ENCODE results near the gene PDCL2.

Gene PDCL2

DNA sequence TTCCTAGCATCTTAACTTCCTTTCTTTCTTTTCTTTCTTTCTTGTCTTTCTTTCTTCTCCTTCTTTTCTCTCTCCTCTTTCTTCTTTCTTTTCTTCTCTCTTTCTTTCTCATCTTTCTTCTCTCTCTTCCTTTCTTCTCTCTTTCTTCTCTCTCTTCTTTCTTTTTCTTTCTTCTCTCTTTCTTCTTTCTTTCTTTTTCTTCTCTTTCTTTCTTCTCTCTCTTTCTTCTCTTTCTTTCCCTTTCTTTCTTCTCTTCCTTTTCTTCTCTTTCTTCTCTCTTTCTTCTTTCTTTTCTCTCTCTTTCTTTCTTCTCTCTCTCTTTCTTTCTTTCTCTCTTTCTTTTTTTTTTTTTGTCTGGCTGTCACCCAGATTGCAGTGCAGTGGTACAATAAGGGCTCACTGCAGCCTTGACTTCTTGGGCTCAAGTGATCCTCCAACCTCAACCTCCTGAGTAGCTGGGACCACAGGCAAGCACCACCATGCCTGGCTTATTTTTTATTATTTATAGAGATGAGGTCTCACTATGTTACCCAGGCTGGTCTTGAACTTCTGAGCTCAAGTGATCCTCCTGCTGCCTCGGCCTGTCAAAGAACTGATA lies 26.6 kb upstream of the PDCL2 start:
- no peak overlapping the region for H3K4me3 ChIP-seq (ENCODE audit: low read length in 2 of 2)
- H3K27me3 ChIP-seq (ENCODE audit: control insufficient read depth in 2 of 2, insufficient read depth in 2 of 2, low read length in 2 of 2) = no peaks in the 10 kb centered on the region
- H3K36me3 ChIP-seq (ENCODE audit: control insufficient read depth in 2 of 2, insufficient read depth in 2 of 2, low read length in 2 of 2) = no peaks in the 10 kb centered on the region
- H3K27ac ChIP-seq (ENCODE audit: low read depth in 2 of 2, low read length in 2 of 2) = no peak overlapping the region
- no peak overlapping the region for H3K9ac ChIP-seq (ENCODE audit: low read depth in 1 of 2, low read length in 2 of 2)
- no peaks in the 10 kb centered on the region for H3K4me1 ChIP-seq (ENCODE audit: control insufficient read depth in 2 of 2, insufficient read depth in 2 of 2, low read length in 2 of 2)
- no peaks in the 10 kb centered on the region for H3K9me3 ChIP-seq (ENCODE audit: control insufficient read depth in 2 of 2, low read length in 2 of 2)

DNA sequence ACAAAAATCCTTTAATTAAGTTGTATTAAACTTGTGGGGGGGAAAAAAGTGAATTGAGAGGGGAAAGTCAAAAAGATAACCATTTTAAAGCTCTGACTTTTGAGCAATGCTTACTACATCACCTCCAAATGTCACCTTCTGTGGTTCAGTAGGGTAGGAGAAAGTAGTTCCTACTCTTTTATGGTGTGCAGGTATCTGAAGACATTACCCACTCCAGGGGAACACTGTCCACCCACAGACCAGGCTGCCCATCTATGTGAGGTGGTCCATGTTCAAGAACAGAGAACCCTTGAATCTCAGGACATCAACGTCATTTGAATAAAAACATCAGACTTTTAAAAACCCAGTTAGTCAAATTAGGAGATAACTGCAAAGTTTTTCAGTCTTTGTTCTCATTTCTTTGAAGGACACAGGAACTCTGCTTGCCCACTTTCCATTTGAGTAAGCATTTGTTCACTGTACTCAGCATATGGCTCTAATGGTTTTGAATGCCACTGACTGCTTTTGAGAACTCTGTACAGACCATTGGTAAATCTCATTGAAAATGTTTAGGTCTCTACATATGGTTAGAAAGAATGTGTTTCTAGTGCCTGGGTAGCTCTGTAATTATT lies 25.6 kb upstream of the PDCL2 start:
- no peaks in the 10 kb centered on the region for H3K4me1 ChIP-seq (ENCODE audit: control insufficient read depth in 2 of 2, insufficient read depth in 2 of 2, low read length in 2 of 2)
- H3K27me3 ChIP-seq (ENCODE audit: control insufficient read depth in 2 of 2, insufficient read depth in 2 of 2, low read length in 2 of 2) = no peaks in the 10 kb centered on the region
- no peak overlapping the region for H3K27ac ChIP-seq (ENCODE audit: low read depth in 2 of 2, low read length in 2 of 2)
- H3K4me3 ChIP-seq (ENCODE audit: low read length in 2 of 2) = no peak overlapping the region
- H3K9me3 ChIP-seq (ENCODE audit: control insufficient read depth in 2 of 2, low read length in 2 of 2) = no peaks in the 10 kb centered on the region
- H3K9ac ChIP-seq (ENCODE audit: low read depth in 1 of 2, low read length in 2 of 2) = no peak overlapping the region
- no peaks in the 10 kb centered on the region for H3K36me3 ChIP-seq (ENCODE audit: control insufficient read depth in 2 of 2, insufficient read depth in 2 of 2, low read length in 2 of 2)

DNA sequence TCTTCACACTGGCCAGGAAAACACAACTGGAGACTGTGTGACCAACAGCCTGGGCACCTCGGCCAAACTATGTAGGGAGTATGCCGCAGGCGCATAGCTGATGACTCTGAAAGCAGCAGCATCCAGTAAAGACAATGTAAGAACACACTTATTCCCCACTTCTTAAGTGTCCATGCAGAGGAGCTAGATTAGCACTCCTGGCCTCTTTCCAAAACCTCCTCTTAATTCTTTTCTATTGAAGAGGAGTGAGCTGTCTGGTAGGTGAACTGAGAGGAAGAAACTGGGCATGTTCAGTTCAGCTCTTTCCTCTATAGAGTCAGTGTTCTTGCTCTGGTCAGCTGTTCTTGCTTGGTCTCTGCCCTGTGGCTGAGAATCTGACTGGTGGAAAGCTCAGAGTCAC lies 23.0 kb upstream of the PDCL2 start:
- Histone ChIP-seq H3K36me3 (ENCODE audit: control insufficient read depth in 2 of 2, insufficient read depth in 2 of 2, low read length in 2 of 2) (no peaks in the 10 kb centered on the region), H3K4me3 (ENCODE audit: low read length in 2 of 2) (no peak overlapping the region), H3K4me1 (ENCODE audit: control insufficient read depth in 2 of 2, insufficient read depth in 2 of 2, low read length in 2 of 2) (no peaks in the 10 kb centered on the region), H3K27ac (ENCODE audit: low read depth in 2 of 2, low read length in 2 of 2) (no peak overlapping the region), H3K9ac (ENCODE audit: low read depth in 1 of 2, low read length in 2 of 2) (no peak overlapping the region), H3K9me3 (ENCODE audit: control insufficient read depth in 2 of 2, low read length in 2 of 2) (no peaks in the 10 kb centered on the region), H3K27me3 (ENCODE audit: control insufficient read depth in 2 of 2, insufficient read depth in 2 of 2, low read length in 2 of 2) (no peaks in the 10 kb centered on the region)

DNA sequence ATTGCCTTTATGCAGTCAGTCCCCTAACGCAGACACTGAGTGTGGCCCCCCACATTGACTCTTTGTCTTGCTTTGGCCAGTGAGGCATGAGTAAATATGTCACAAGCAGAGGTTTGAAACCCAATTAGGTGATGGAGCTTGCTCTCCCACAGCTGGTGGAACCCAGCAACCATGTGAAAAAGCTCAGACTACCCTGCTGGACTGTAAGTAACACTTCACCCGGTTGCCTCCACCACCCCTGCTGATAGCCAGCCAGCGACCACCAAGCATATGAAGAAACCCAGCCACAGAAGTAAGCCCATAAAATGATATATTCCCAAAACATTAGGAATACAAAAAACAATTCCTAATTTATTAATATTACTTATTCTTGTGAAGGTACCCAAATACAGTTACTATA lies 21.6 kb upstream of the PDCL2 start:
- Histone ChIP-seq H3K27ac (ENCODE audit: low read depth in 2 of 2, low read length in 2 of 2) (no peak overlapping the region), H3K4me1 (ENCODE audit: control insufficient read depth in 2 of 2, insufficient read depth in 2 of 2, low read length in 2 of 2) (no peaks in the 10 kb centered on the region)

DNA sequence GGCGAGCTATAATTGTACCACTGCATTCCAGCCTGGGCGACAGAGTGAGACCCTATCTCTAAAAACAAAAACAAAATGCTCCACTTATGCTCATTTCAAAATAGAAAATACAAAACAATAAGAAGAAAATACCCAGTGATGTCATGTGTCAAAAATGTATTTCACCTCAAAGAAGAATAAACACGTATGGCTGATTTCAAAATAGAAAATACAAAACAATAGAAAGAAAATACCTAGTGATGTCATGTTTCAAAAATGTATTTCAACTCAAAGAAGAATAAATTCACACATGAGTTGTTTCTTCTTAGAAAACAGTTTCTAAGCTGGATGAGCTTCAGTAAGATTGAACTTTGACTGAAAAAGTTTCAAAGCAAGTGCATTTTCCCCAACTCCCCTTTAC lies 20.3 kb upstream of the PDCL2 start:
- Histone ChIP-seq H3K4me3 (ENCODE audit: low read length in 2 of 2) (no peak overlapping the region), H3K27me3 (ENCODE audit: control insufficient read depth in 2 of 2, insufficient read depth in 2 of 2, low read length in 2 of 2) (no peaks in the 10 kb centered on the region), H3K9me3 (ENCODE audit: control insufficient read depth in 2 of 2, low read length in 2 of 2) (no peaks in the 10 kb centered on the region), H3K36me3 (ENCODE audit: control insufficient read depth in 2 of 2, insufficient read depth in 2 of 2, low read length in 2 of 2) (no peaks in the 10 kb centered on the region), H3K4me1 (ENCODE audit: control insufficient read depth in 2 of 2, insufficient read depth in 2 of 2, low read length in 2 of 2) (no peaks in the 10 kb centered on the region), H3K27ac (ENCODE audit: low read depth in 2 of 2, low read length in 2 of 2) (no peak overlapping the region), H3K9ac (ENCODE audit: low read depth in 1 of 2, low read length in 2 of 2) (no peak overlapping the region)

More for the DNA sequence above, 21.6 kb upstream of the PDCL2 start:
- H3K9me3 ChIP-seq (ENCODE audit: control insufficient read depth in 2 of 2, low read length in 2 of 2) = no peaks in the 10 kb centered on the region
- no peaks in the 10 kb centered on the region for H3K36me3 ChIP-seq (ENCODE audit: control insufficient read depth in 2 of 2, insufficient read depth in 2 of 2, low read length in 2 of 2)
- no peaks in the 10 kb centered on the region for H3K27me3 ChIP-seq (ENCODE audit: control insufficient read depth in 2 of 2, insufficient read depth in 2 of 2, low read length in 2 of 2)
- H3K4me3 ChIP-seq (ENCODE audit: low read length in 2 of 2) = no peak overlapping the region
- no peak overlapping the region for H3K9ac ChIP-seq (ENCODE audit: low read depth in 1 of 2, low read length in 2 of 2)

DNA sequence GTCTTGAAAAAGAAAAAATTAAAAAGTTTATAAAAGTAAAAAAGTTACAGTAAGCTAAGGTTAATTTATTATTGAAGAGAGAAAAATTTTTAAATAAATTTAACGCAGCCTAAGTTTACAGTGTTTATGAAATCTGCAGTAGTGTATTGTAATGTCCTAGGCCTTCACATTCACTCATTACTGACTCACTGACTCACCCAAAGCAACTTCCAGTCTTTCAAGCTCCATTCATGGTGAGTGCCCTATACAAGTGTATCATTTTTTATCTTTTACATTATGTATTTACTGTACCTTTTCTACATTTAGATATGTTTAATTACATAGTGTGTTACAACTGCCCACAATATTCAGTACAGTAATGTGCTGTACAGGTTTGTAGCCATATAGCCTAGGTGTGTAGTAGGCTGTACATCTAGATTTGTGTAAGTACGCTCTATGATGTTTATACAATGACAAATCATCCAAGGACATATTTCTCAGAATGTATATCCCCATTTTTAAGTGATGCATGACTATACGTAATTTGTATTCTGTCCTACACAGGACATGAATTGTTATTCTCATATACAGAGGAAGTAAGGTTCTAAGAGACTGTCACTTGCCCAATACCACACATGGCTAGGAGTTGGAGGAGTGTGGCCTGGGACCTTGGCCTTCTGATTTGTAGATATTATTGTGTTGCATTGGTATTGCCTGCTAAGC lies 19.5 kb upstream of the PDCL2 start:
- Histone ChIP-seq H3K4me3 (ENCODE audit: low read length in 2 of 2) (no peak overlapping the region), H3K9me3 (ENCODE audit: control insufficient read depth in 2 of 2, low read length in 2 of 2) (no peaks in the 10 kb centered on the region), H3K27ac (ENCODE audit: low read depth in 2 of 2, low read length in 2 of 2) (no peak overlapping the region), H3K27me3 (ENCODE audit: control insufficient read depth in 2 of 2, insufficient read depth in 2 of 2, low read length in 2 of 2) (no peaks in the 10 kb centered on the region), H3K36me3 (ENCODE audit: control insufficient read depth in 2 of 2, insufficient read depth in 2 of 2, low read length in 2 of 2) (no peaks in the 10 kb centered on the region), H3K4me1 (ENCODE audit: control insufficient read depth in 2 of 2, insufficient read depth in 2 of 2, low read length in 2 of 2) (no peaks in the 10 kb centered on the region), H3K9ac (ENCODE audit: low read depth in 1 of 2, low read length in 2 of 2) (no peak overlapping the region)

DNA sequence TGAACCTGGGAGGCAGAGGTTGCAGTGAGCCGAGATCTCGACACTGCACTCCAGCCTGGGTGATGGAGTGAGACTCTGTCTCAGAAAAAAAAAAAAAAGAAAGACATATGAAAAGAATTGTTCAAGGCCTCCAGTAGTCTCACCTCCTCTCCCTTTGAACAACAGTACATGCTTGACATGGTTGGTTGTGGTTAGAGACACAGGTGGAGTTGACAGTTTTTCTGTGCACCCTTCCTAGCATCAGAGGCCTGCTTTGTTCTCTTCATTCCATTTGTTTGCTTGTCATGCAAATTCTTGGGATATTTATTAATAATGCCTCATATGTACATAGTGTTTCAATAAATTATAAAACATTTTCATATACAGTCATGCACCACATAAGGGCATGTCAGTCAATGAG lies 18.3 kb upstream of the PDCL2 start:
- no peaks in the 10 kb centered on the region for H3K9me3 ChIP-seq (ENCODE audit: control insufficient read depth in 2 of 2, low read length in 2 of 2)
- no peaks in the 10 kb centered on the region for H3K36me3 ChIP-seq (ENCODE audit: control insufficient read depth in 2 of 2, insufficient read depth in 2 of 2, low read length in 2 of 2)
- H3K4me1 ChIP-seq (ENCODE audit: control insufficient read depth in 2 of 2, insufficient read depth in 2 of 2, low read length in 2 of 2) = no peaks in the 10 kb centered on the region
- no peaks in the 10 kb centered on the region for H3K27me3 ChIP-seq (ENCODE audit: control insufficient read depth in 2 of 2, insufficient read depth in 2 of 2, low read length in 2 of 2)
- H3K27ac ChIP-seq (ENCODE audit: low read depth in 2 of 2, low read length in 2 of 2) = no peak overlapping the region
- no peak overlapping the region for H3K4me3 ChIP-seq (ENCODE audit: low read length in 2 of 2)
- H3K9ac ChIP-seq (ENCODE audit: low read depth in 1 of 2, low read length in 2 of 2) = no peak overlapping the region

DNA sequence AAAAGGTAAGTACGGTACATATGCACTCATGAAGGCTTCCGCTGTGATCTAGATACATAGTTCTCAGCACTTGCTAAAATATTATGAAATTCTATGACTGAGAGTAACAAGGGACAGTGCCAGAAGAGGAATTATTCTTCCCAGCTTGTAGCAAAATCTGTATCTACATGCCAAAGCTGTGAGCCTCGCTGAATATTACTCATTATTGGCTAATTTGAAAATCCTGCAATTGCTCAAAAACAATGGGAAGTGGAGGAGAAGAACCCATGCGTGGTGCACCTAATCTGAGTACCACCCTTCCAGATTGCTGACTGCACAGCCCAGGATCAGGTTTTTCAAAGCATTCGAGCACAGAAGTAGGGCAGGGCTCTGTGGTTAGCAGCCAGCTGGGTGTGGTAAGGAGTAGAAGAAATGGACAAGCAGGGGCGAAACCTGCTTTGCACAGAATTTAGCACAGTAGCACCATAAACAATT lies 17.4 kb upstream of the PDCL2 start:
- no peak overlapping the region for H3K27ac ChIP-seq (ENCODE audit: low read depth in 2 of 2, low read length in 2 of 2)
- H3K36me3 ChIP-seq (ENCODE audit: control insufficient read depth in 2 of 2, insufficient read depth in 2 of 2, low read length in 2 of 2) = no peaks in the 10 kb centered on the region
- H3K9ac ChIP-seq (ENCODE audit: low read depth in 1 of 2, low read length in 2 of 2) = no peak overlapping the region
- no peaks in the 10 kb centered on the region for H3K9me3 ChIP-seq (ENCODE audit: control insufficient read depth in 2 of 2, low read length in 2 of 2)
- H3K4me3 ChIP-seq (ENCODE audit: low read length in 2 of 2) = no peak overlapping the region
- no peaks in the 10 kb centered on the region for H3K27me3 ChIP-seq (ENCODE audit: control insufficient read depth in 2 of 2, insufficient read depth in 2 of 2, low read length in 2 of 2)
- H3K4me1 ChIP-seq (ENCODE audit: control insufficient read depth in 2 of 2, insufficient read depth in 2 of 2, low read length in 2 of 2) = no peaks in the 10 kb centered on the region

DNA sequence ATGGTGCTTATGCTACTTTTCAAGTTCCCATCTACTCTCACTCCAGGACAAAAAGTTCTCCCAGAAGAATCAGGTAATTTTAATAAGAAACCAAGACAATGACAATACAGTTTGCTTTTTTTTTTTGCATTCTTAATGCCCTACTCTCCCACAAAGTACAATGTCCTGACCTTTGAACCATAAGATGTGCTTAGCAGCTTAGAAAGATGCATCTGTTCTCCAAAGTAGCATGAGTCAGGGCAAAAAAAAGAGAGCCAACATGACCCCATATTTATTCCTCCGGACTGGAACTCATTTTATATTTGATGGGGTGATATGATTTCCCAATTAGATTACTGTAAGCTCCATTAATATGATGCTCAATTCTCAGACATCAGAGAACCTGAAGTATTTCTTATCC lies 16.5 kb upstream of the PDCL2 start:
- H3K4me3 ChIP-seq (ENCODE audit: low read length in 2 of 2) = no peak overlapping the region

DNA sequence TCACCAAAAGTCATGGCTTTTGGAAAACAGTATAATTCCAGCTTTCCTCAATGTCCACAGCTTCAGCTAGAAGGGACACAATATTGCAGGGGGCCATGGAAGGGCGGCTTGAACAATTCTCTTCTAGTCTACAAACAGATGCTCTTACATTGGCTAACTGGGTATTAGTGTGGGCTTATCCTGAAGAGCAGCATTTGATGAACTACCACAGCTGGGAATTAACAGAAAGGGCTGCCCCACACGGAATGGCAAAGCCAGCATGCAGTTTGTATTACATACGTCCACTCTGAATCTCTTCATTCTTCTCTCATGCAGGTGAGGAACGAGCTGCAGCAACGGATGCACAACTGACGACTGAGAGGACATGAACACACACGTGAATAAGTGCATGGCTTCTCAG lies 13.0 kb upstream of the PDCL2 start:
- H3K4me1 ChIP-seq (ENCODE audit: control insufficient read depth in 2 of 2, insufficient read depth in 2 of 2, low read length in 2 of 2) = no peaks in the 10 kb centered on the region

More for the DNA sequence above, 16.5 kb upstream of the PDCL2 start:
- Histone ChIP-seq H3K27me3 (ENCODE audit: control insufficient read depth in 2 of 2, insufficient read depth in 2 of 2, low read length in 2 of 2) (no peaks in the 10 kb centered on the region), H3K4me1 (ENCODE audit: control insufficient read depth in 2 of 2, insufficient read depth in 2 of 2, low read length in 2 of 2) (no peaks in the 10 kb centered on the region), H3K27ac (ENCODE audit: low read depth in 2 of 2, low read length in 2 of 2) (no peak overlapping the region), H3K36me3 (ENCODE audit: control insufficient read depth in 2 of 2, insufficient read depth in 2 of 2, low read length in 2 of 2) (no peaks in the 10 kb centered on the region), H3K9me3 (ENCODE audit: control insufficient read depth in 2 of 2, low read length in 2 of 2) (no peaks in the 10 kb centered on the region), H3K9ac (ENCODE audit: low read depth in 1 of 2, low read length in 2 of 2) (no peak overlapping the region)

More for the DNA sequence above, 13.0 kb upstream of the PDCL2 start:
- Histone ChIP-seq H3K4me3 (ENCODE audit: low read length in 2 of 2) (no peak overlapping the region), H3K9ac (ENCODE audit: low read depth in 1 of 2, low read length in 2 of 2) (no peak overlapping the region), H3K9me3 (ENCODE audit: control insufficient read depth in 2 of 2, low read length in 2 of 2) (no peaks in the 10 kb centered on the region), H3K36me3 (ENCODE audit: control insufficient read depth in 2 of 2, insufficient read depth in 2 of 2, low read length in 2 of 2) (no peaks in the 10 kb centered on the region), H3K27ac (ENCODE audit: low read depth in 2 of 2, low read length in 2 of 2) (no peak overlapping the region), H3K27me3 (ENCODE audit: control insufficient read depth in 2 of 2, insufficient read depth in 2 of 2, low read length in 2 of 2) (no peaks in the 10 kb centered on the region)

Measured in mucosa of rectum (tissue), 2 donors.